HUES6 (cell line): ENCODE data around the gene SHROOM1.

Experiments used
- H3K27ac ChIP-seq: 2 replicates; pipeline ENCODE4 v1.7.0; 2013; ENCODE audit warnings: low read depth, mild to moderate bottlenecking, low read length, inconsistent platforms
- H3K27me3 ChIP-seq: 2 replicates; pipeline ENCODE4 v1.6.1; 2013; ENCODE audit warnings: low read length; ENCODE audit not compliant: control insufficient read depth, insufficient read depth
- H3K36me3 ChIP-seq: 2 replicates; pipeline ENCODE4 v1.6.1; 2013; ENCODE audit warnings: low read length; ENCODE audit not compliant: control insufficient read depth, insufficient read depth
- H3K4me1 ChIP-seq: 2 replicates; pipeline ENCODE4 v1.6.1; 2013; ENCODE audit warnings: low read length; ENCODE audit not compliant: control insufficient read depth, insufficient read depth
- H3K4me3 ChIP-seq: 2 replicates; pipeline ENCODE4 v1.5.1; 2013; ENCODE audit warnings: low read depth, low read length
- H3K9ac ChIP-seq: one replicate; pipeline ENCODE4 v1.6.1; 2013; ENCODE audit warnings: mild to moderate bottlenecking, low read length
- H3K9me3 ChIP-seq: 2 replicates; pipeline ENCODE4 v1.6.1; 2013; ENCODE audit warnings: low read depth, low read length; ENCODE audit not compliant: control insufficient read depth, insufficient read depth

Gene SHROOM1

DNA sequence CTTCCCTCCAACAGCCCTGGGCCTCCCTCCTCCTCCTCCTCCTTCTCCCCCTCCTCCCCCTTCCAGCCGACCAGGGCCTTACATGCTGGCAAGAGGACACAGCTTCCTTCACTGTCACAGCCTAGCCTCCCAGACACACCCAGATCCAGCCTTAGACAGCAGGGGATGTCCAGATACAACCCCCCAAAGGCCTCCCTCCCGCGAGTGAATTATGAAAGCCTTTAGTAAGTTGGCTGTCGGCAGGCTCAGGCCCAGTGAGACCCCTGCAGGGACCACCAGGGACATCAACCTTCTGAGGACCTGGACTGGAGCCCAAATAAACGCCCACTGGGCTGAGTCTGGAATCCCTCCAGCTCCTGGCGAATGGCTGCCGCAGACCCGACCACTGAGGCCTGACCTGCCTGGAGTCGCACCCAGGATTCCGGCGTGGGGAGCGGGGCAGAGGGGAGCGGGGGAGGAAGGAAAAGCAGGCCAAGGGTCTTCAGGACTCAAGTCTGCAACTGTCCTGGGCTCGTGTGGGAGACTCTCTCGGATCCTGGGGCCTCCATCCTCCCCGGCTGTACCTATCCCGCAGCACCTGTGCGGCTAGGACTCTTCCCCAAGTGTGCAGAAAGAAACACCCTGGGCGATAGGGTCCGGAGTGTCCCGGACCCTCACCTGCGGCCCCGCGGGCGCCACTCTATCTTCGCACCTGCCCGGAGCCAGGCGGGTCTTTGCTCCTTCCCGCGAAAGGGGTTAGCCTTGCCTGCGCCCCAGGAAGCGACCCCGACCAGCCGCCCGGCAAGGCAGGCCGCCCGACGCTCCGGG, 54.1 kb downstream of the SHROOM1 start:
- Histone ChIP-seq H3K4me1 (peaks cover 20% of the 10 kb centered on the region), H3K27ac (no peak overlapping the region), H3K9ac (peak overlapping the region; percentile 17), H3K9me3 (no peaks in the 10 kb centered on the region), H3K36me3 (no peaks in the 10 kb centered on the region), H3K27me3 (peaks cover 46% of the 10 kb centered on the region), H3K4me3 (peak overlapping the region; percentile 77)

- Histone ChIP-seq H3K4me1 (peaks cover 28% of the 10 kb centered on the region), H3K4me3 (0 out of 2 replicates have a peak overlapping the region, but pooled peaks have one; percentile 77), H3K36me3 (no peaks in the 10 kb centered on the region), H3K27me3 (peaks cover 44% of the 10 kb centered on the region), H3K27ac (no peak overlapping the region), H3K9ac (no peak overlapping the region), H3K9me3 (no peaks in the 10 kb centered on the region)
These were observed 54.9 kb downstream of the SHROOM1 start for GRCh38 chr5:132775476-132775961.

GRCh38 chr5:132774896-132775295, 55.6 kb downstream of the SHROOM1 start:
- Histone ChIP-seq H3K27ac (no peak overlapping the region), H3K4me3 (no peak overlapping the region), H3K27me3 (peaks cover 42% of the 10 kb centered on the region), H3K9ac (no peak overlapping the region), H3K4me1 (peaks cover 29% of the 10 kb centered on the region), H3K36me3 (no peaks in the 10 kb centered on the region), H3K9me3 (no peaks in the 10 kb centered on the region)

GRCh38 chr5:132774406-132774805, 56.0 kb downstream of the SHROOM1 start:
- Histone ChIP-seq H3K36me3 (no peaks in the 10 kb centered on the region), H3K9me3 (no peaks in the 10 kb centered on the region), H3K27me3 (peaks cover 39% of the 10 kb centered on the region), H3K4me1 (peaks cover 29% of the 10 kb centered on the region), H3K27ac (no peak overlapping the region), H3K4me3 (no peak overlapping the region), H3K9ac (no peak overlapping the region)

DNA sequence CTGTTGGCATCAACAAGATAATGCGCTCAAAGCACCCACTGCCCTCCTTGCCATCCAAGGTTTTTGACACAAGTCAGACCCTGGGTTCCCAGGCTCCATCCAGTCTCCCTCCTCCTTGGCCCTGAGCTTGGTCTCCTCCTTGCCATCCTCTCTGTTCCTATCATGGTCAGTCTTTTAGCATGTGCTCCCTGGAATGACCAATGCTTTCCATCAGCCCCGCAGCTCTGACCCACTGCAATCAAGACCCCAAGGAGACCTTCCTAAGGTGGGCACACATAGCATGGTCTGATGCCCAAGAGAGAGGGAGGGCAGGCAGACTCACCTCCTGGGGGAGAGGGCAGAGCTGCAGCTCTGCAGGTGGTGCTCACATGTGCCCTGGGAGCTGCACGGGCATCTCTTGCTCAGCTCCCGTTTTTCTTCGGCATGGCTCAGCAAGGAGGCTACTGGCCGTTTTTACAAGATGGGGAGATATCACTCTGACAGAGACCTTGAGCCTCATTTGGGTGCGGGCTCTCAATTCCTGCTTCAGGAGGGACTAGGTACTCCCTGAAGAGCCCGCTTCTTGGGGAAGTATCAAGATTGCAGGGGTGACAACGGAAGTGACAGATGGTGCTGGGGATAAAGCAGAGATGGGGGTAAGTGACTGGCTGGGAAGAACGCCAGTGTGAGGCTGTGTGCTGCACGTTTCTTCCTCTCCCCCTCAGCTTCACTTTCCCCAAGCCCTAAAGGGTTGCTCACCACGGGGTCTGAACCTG, 56.7 kb downstream of the SHROOM1 start:
- no peaks in the 10 kb centered on the region for H3K9me3 ChIP-seq
- no peaks in the 10 kb centered on the region for H3K36me3 ChIP-seq
- H3K4me3 ChIP-seq, result no peak overlapping the region
- H3K27ac ChIP-seq, result no peak overlapping the region
- no peak overlapping the region for H3K9ac ChIP-seq
- peaks cover 29% of the 10 kb centered on the region for H3K4me1 ChIP-seq
- peaks cover 32% of the 10 kb centered on the region for H3K27me3 ChIP-seq

DNA sequence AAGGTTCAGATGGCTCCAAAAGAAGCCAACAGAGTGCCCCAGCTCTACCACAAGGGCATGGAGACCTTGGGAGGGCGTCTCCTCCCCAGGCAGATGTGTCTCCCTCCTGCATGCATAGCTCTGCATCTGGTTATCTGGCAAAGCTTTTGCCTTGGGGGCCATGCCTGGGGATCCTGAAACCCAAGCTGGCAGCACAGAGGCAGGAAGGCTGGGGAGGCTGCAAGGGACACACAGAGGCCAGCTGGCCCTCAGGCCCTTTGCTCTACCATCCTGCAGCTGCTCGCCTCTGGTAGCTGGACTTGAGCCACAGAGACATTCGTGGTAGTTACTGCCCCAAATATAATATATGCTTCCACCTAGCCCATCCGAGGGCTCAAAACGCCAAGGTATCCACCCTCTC, 57.3 kb downstream of the SHROOM1 start:
- Histone ChIP-seq H3K27me3 (peaks cover 26% of the 10 kb centered on the region), H3K36me3 (no peaks in the 10 kb centered on the region), H3K4me1 (peaks cover 29% of the 10 kb centered on the region), H3K9me3 (no peaks in the 10 kb centered on the region), H3K9ac (no peak overlapping the region), H3K27ac (no peak overlapping the region), H3K4me3 (no peak overlapping the region)

DNA sequence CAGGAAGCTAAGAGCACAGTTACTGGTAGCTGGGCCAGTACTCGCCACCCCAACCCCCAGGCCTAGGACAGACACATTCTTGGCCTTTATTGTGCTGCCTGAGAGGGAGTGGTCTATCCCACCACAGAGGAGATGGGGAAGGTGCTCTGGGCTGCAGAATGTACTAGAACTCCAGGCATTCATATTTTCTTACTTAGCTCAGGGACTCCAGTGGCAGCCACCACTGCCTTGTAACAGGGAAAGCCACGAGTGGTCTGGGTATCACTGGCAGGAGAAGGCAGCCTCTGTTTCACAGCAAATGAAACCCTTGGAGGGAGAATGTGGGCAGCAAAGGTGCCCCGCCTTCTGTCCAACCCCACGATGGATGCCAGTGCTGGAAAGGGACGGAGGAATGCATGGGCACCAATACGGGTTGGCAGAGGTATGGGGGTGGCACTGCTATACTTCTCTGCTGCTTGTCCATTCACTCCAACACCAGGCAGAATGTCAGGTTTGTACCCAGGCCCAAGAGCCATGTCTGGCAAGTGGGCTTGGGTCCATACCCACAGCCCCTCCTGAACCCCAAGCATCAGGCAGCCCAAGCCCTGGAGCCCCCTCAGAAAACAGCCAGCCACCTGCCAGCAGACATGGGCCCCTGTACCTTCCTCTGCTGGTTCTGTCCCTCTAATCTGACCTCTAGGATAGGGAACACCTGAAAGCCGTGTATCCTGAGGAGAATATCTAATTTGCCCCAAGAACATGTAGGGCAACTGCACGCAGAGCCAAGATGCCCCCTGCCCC, 58.0 kb downstream of the SHROOM1 start:
- H3K4me3 ChIP-seq, result no peak overlapping the region
- no peak overlapping the region for H3K27ac ChIP-seq
- H3K4me1 ChIP-seq, result peaks cover 29% of the 10 kb centered on the region
- H3K9me3 ChIP-seq, result no peaks in the 10 kb centered on the region
- no peak overlapping the region for H3K9ac ChIP-seq
- no peaks in the 10 kb centered on the region for H3K36me3 ChIP-seq
- peaks cover 20% of the 10 kb centered on the region for H3K27me3 ChIP-seq
